Activated naive CD4-positive, alpha-beta T cell treated with anti-CD3 and anti-CD28 coated beads for 36 hours (primary cell): ENCODE measurements around the gene ZNF235. TPM values are rescaled to one million over a fixed set of nuclear protein-coding genes. Genes with fewer than 3 reads are reported as not detected.
A peak's percentile ranks its signal among the peaks of the same experiment; 100 is the strongest.
"Not testable (repeated sequence)": the region's sequence is repeated elsewhere in the genome, so short reads cannot be mapped to it uniquely, and the experiment has no call there.

Experiments used
- CTCF ChIA-PET: fragments of 350-600 bp; sonication (Branson Sonifier 250); formaldehyde crosslinking; loops from one replicate; lab custom pipeline; 2021; ENCODE audit warnings: antibody characterized with exemption; lab: Charles Lee
- DNase-seq: peaks from one replicate; pipeline ENCODE4 v3.0.0-alpha.2; 2020
- H3K27ac Mint-ChIP-seq: one replicate; pipeline ENCODE4 v1.8.0; 2021; ENCODE audit warnings: mild to moderate bottlenecking, mixed read lengths
- H3K27me3 Mint-ChIP-seq: one replicate; pipeline ENCODE4 v1.8.0; 2021; ENCODE audit warnings: low read depth, mixed read lengths
- H3K36me3 Mint-ChIP-seq: one replicate; pipeline ENCODE4 v1.8.0; 2021; ENCODE audit warnings: low read depth, mixed read lengths
- H3K4me1 Mint-ChIP-seq: one replicate; pipeline ENCODE4 v1.8.0; 2021; ENCODE audit warnings: low read depth, mixed read lengths
- H3K4me3 Mint-ChIP-seq: one replicate; pipeline ENCODE4 v1.8.0; 2021; ENCODE audit warnings: mild to moderate bottlenecking, moderate library complexity, mixed read lengths
- H3K9me3 Mint-ChIP-seq: one replicate; pipeline ENCODE4 v1.8.0; 2021; ENCODE audit warnings: mixed read lengths
- intact Hi-C: fragments of 100-400 bp; cut with micrococcal nuclease; formaldehyde crosslinking; loops from one replicate; pipeline ENCODE4 v1.15.1; 2023
- total RNA-seq, 2 experiments: library from RNA; stranded (reverse); gene quantifications; one replicate each; pipeline ENCODE4 v1.2.3, GENCODE V29; 2021

The ZNF235 gene
- 1 to 10 TPM; 1.5 to 1.6 TPM for total RNA-seq

DNA sequence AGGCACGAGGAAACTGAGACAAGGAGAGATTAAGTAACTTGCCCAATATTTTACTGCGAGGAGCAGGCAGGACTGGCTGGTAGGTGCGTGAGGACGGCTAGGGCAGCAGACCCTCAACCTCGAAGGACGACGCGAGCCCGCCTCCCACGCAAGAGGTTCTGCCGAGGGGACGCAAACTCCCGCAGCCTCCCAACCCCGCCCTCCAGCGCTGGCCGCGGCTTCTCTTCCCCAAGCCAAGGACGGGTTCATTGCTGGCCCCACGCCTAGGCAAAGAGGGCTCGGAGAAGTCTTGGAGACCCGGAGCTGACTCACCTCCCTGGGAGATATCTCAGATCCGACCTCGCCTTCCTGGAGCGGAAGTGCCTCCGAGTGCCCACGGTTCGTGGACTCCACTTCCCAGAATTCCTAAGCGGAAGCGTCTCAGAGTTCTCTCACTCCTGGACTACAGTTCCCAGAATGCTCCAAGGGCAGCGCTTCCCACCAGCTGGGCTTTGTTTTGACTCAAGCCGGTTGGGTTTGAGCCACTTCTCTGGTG, at the start of gene ZNF235:
Gene ZNF235 (minus strand): TSS at position 367 of the 535 bp plus-strand sequence. CDS start 1,621 bp downstream, outside the sequence.
- Mint-ChIP-seq H3K9me3 (peaks cover 14% of the 10 kb centered on the region), H3K36me3 (peaks cover 24% of the 10 kb centered on the region), H3K27me3 (no peaks in the 10 kb centered on the region), H3K27ac (peak within 1 kb of the TSS; percentile 16), H3K4me3 (peak within 1 kb of the TSS; percentile 77), H3K4me1 (peaks cover 9% of the 10 kb centered on the region)
- CTCF ChIA-PET, result no interaction called here
- peak; percentile 87 for DNase-seq
- intact Hi-C loops, result loop anchor here (1.0 to 5.0 kb wide), 3 partner anchors 92 to 302 kb away; partner anchors contain the start of genes ZNF225, ZNF227 and ZNF230

DNA sequence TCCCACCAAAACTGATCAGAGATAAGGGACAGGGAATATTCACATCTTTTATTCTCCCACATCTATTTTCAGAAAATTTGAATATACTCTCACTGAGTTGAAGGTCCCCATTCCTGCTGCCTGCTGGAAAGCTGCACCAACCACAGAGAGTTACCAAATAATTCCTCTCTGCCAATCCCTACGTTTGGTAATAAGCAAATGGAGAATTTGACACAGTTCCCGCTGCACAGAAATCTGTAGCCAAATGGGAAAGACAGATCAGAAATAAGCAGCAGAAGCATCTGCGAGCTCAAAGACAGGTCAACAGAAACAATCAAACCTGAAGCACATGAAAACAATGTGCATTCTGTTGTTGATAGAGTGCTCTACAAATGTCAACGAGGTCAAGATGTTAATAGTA, 41.7 kb upstream of the ZNF235 start:
- Mint-ChIP-seq H3K27ac (no peak overlapping the region), H3K27me3 (peaks cover 2% of the 10 kb centered on the region), H3K4me3 (no peak overlapping the region), H3K9me3 (peaks cover 27% of the 10 kb centered on the region), H3K36me3 (peaks cover 1% of the 10 kb centered on the region), H3K4me1 (no peaks in the 10 kb centered on the region)
- intact Hi-C loops, result no loop called here
- DNase-seq, result no peak
- CTCF ChIA-PET, result no interaction called here

DNA sequence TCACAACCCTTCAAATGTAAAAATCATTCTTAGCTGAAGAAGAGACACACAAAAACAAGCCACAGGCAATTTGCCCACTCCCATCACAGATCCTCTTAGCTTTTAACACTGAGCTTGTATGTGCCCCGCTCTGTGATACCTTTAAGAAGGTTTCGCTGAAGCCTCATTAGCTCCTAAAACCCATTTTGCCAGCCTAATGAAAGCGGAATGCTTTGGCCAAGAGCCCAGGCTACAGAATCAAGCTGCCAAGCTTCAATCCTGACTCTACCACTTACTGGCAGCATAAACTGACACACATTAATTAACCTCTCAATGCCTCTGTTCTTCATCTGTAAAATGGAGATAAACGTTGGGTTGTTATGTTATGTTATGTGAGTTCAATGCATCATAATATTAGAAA, 41.1 kb upstream of the ZNF235 start:
- H3K4me3 Mint-ChIP-seq, result no peak overlapping the region
- H3K9me3 Mint-ChIP-seq, result peaks cover 28% of the 10 kb centered on the region
- H3K36me3 Mint-ChIP-seq, result no peaks in the 10 kb centered on the region
- intact Hi-C loops, result no loop called here
- DNase-seq, result no peak
- CTCF ChIA-PET, result no interaction called here
- H3K27me3 Mint-ChIP-seq, result peaks cover 2% of the 10 kb centered on the region
- no peaks in the 10 kb centered on the region for H3K4me1 Mint-ChIP-seq
- no peak overlapping the region for H3K27ac Mint-ChIP-seq

DNA sequence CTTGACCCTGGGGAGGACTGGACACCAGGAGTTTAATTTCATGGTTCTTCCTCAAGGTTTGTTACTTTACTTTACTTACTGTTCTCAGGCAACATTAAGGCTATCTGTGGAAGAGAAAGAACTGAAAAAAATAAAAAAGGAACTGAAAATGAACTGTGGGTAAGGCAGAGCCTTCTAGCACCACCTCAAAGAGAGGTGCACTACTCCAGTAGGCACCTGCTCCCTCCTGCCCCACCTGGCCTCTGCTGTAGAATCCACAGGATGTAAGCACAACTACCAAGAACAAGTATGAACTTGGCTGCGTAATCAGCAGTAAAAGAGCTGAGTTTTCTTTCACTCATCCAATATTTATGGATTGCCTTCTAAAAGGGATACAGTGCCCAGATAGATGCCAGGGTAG, 39.4 kb upstream of the ZNF235 start:
- Mint-ChIP-seq H3K36me3 (no peaks in the 10 kb centered on the region), H3K9me3 (peaks cover 27% of the 10 kb centered on the region), H3K4me3 (no peak overlapping the region), H3K27me3 (peaks cover 2% of the 10 kb centered on the region), H3K27ac (no peak overlapping the region), H3K4me1 (no peaks in the 10 kb centered on the region)
- CTCF ChIA-PET, result no interaction called here
- no peak for DNase-seq
- intact Hi-C loops, result no loop called here

DNA sequence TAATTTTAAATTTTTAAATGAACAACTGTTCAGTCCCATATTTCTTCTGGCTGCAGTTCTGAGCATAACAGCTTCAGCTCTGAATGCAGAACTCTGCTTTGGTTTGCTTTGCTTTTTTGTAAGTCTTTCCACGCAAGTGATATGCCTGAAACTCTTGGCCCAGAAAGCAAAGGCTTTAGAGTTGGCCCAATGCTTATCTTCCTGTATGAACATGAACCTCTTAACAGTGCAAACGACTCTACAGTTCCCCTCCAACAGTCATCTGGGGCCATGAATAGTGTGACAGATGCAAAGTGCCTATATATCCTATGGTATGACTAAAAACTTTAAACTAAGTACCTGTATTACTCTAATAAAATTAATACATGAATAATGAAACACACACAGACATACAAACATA, 37.0 kb upstream of the ZNF235 start:
- Mint-ChIP-seq H3K27ac (no peak overlapping the region), H3K9me3 (peaks cover 30% of the 10 kb centered on the region), H3K36me3 (no peaks in the 10 kb centered on the region), H3K4me1 (no peaks in the 10 kb centered on the region), H3K4me3 (no peak overlapping the region), H3K27me3 (no peaks in the 10 kb centered on the region)
- no peak for DNase-seq
- CTCF ChIA-PET, result no interaction called here
- intact Hi-C loops, result no loop called here

DNA sequence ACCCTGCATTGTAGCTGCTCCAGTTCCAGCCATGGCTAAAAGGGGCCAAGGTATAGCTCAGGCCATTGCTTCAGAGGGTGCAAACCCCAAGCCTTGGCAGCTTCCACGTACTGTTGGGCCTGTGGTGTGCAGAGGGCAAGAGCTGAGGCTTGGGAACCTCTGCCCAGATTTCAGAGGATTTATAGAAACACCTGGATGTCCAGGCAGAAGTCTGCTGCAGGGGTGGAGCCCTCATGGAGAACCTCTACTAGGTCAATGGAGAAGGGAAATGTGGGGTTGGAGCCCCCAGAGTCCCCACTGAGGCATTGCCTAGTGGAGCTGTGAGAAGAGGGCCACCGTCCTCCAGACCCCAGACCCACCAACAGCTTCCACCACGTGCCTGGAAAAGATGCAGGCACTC, 29.8 kb upstream of the ZNF235 start:
- peaks cover 45% of the 10 kb centered on the region for H3K9me3 Mint-ChIP-seq
- peak; percentile 5 for DNase-seq
- H3K36me3 Mint-ChIP-seq, result peaks cover 12% of the 10 kb centered on the region
- H3K4me1 Mint-ChIP-seq, H3K4me3 Mint-ChIP-seq, CTCF ChIA-PET, H3K27ac Mint-ChIP-seq, intact Hi-C loops, H3K27me3 Mint-ChIP-seq: not testable (repeated sequence)

DNA sequence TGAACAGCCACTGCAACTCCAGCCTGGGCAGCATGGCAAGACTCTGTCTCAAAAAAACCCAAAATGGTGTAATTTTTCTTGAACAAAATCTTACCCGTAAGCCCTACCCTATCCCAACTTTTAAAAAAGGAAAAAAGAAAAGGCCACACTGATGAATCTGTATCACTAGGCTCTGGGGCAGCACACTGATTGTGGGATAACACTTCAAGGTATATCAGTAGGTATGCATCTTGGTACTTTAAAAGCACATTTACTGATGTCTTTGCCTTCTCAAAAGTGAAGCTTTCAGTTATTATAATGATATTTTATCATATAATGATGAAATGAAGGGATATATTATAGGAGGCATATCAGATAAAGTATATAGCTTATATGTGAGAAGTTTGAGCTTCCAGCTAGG, 27.3 kb upstream of the ZNF235 start:
- no peaks in the 10 kb centered on the region for H3K4me1 Mint-ChIP-seq
- CTCF ChIA-PET, result interaction anchor here (0.9 kb wide), 1 partner anchor 178 kb away, joined by 3 read pairs; no protein-coding TSS in a partner anchor
- peaks cover 2% of the 10 kb centered on the region for H3K27me3 Mint-ChIP-seq
- H3K36me3 Mint-ChIP-seq, result peaks cover 12% of the 10 kb centered on the region
- intact Hi-C loops, result no loop called here
- no peak overlapping the region for H3K4me3 Mint-ChIP-seq
- H3K27ac Mint-ChIP-seq, result no peak overlapping the region
- DNase-seq, result no peak
- H3K9me3 Mint-ChIP-seq, result peaks cover 44% of the 10 kb centered on the region

DNA sequence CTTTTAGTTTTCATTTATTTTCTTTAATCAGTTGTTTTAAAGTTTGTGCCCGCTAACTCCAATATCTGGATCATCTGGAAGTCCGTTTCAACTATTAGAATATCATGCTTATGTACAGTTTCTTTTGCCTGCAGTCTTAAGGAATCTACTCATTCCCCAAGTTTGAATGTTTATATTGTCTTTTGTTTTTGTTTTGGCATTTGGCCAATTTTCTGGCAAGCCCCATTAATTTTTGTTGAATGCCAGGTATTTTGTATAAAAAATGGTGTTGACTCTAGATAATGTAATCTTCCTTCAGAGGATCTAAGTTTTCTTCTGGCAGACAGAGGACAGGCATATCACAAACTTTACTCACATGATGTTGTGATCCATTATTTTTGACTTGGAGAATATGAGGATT, 11.1 kb upstream of the ZNF235 start:
- Mint-ChIP-seq H3K4me1 (no peaks in the 10 kb centered on the region), H3K27ac (no peak overlapping the region), H3K9me3 (peaks cover 25% of the 10 kb centered on the region), H3K36me3 (peaks cover 4% of the 10 kb centered on the region), H3K27me3 (no peaks in the 10 kb centered on the region), H3K4me3 (no peak overlapping the region)
- CTCF ChIA-PET, result no interaction called here
- intact Hi-C loops, result no loop called here
- no peak for DNase-seq

DNA sequence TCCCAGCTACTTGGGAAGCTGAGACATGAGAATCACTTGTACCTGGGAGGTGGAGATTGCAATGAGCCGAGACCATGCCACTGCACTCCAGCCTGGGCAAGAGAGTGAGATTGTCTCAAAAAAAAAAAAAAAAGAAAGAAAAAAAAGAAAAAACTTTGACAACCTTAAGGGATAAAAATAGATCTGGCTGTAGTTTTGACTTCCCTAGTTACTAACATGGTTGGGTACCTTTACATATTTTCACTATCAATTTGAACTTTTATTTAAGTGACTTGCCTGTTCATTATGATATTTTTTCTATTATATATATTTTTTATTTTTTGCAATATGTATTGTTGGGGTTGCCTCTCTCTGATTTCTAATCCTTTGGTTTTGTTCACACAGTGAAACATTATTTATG, 8.4 kb upstream of the ZNF235 start:
- H3K36me3 Mint-ChIP-seq, result peaks cover 6% of the 10 kb centered on the region
- no peaks in the 10 kb centered on the region for H3K27me3 Mint-ChIP-seq
- CTCF ChIA-PET, result no interaction called here
- H3K9me3 Mint-ChIP-seq, result peaks cover 29% of the 10 kb centered on the region
- H3K27ac Mint-ChIP-seq, result no peak overlapping the region
- intact Hi-C loops, result no loop called here
- no peaks in the 10 kb centered on the region for H3K4me1 Mint-ChIP-seq
- H3K4me3 Mint-ChIP-seq, result no peak overlapping the region
- no peak for DNase-seq

DNA sequence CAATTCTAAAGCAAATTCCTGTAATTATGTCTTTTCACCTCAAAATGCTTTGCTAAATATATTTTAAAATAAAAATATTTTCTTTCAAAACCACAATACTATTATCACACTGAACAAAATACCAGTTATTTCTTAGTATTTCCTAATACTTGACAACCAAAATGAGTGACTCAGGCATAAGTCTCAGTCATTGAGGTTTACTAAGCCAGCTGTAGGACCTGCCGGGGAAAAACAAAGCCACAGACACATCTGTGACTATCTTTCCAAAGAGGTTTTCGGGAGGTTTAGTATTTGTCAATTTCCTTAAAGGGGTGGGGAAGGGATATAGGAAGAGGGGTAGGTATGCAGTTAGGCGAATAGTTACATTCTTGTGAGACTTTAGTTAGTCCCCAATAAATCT, 3.2 kb upstream of the ZNF235 start:
- intact Hi-C loops, result loop anchor here (5.0 kb wide), 1 partner anchor 306 kb away; the partner anchor contains the start of gene ZNF230
- Mint-ChIP-seq H3K4me1 (peaks cover 9% of the 10 kb centered on the region), H3K9me3 (peaks cover 21% of the 10 kb centered on the region), H3K36me3 (peaks cover 3% of the 10 kb centered on the region), H3K27ac (no peak overlapping the region), H3K27me3 (no peaks in the 10 kb centered on the region), H3K4me3 (no peak overlapping the region)
- no peak for DNase-seq
- CTCF ChIA-PET, result no interaction called here

DNA sequence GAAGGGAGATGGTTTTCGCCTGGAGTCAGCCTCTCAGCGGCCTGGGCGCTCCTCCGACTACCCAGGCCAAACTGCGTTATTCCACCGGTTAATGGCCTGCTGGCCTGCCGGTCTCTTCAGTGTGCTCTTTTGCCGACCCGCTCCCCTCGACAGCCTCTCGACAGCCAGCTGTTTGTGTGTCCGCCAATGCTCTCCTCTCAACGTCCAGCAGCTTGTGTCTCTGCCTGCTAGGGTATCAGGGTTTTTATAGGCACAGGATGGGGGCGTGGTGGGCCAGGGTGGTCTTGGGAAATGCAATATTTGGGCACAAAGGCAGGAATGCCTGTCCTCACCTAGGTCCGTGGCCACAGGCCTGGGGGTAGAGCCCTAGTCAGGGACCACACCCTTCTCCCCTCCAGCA, 1.5 kb upstream of the ZNF235 start:
- no peak for DNase-seq
- CTCF ChIA-PET, result no interaction called here
- intact Hi-C loops, result loop anchor here (5.0 kb wide), 1 partner anchor 304 kb away; the partner anchor contains the start of gene ZNF230
- H3K4me1 Mint-ChIP-seq, result peaks cover 9% of the 10 kb centered on the region
- peaks cover 12% of the 10 kb centered on the region for H3K36me3 Mint-ChIP-seq
- H3K4me3 Mint-ChIP-seq, result no peak overlapping the region
- H3K9me3 Mint-ChIP-seq, result peaks cover 18% of the 10 kb centered on the region
- H3K27ac Mint-ChIP-seq, result no peak overlapping the region
- H3K27me3 Mint-ChIP-seq, result no peaks in the 10 kb centered on the region

DNA sequence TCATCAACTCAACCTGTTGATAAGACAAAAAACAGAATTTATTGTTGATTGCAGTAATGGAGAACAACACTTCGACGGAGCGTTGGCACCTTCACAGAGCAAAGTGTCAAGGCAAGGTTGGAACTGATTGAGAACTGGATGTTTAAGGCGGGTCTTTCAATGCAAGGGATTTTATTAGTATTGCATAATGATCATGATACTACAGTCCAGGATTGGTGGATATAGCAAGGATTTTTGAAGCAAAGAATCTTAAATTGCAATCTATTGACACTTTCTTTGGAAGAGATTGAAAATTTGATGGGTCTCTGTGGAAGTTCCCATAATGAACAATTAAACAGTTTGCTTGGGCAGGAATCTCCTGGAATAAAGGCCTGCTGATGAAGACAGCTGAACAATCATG, 632 bp upstream of the ZNF235 start:
- Mint-ChIP-seq H3K9me3 (peaks cover 17% of the 10 kb centered on the region), H3K36me3 (peaks cover 17% of the 10 kb centered on the region), H3K4me3 (peak overlapping the region; percentile 77), H3K4me1 (peaks cover 9% of the 10 kb centered on the region), H3K27me3 (no peaks in the 10 kb centered on the region), H3K27ac (no peak overlapping the region)
- intact Hi-C loops, result loop anchor here (1.0 to 5.0 kb wide), 3 partner anchors 93 to 303 kb away; partner anchors contain the start of genes ZNF225, ZNF227 and ZNF230
- CTCF ChIA-PET, result no interaction called here
- no peak for DNase-seq

DNA sequence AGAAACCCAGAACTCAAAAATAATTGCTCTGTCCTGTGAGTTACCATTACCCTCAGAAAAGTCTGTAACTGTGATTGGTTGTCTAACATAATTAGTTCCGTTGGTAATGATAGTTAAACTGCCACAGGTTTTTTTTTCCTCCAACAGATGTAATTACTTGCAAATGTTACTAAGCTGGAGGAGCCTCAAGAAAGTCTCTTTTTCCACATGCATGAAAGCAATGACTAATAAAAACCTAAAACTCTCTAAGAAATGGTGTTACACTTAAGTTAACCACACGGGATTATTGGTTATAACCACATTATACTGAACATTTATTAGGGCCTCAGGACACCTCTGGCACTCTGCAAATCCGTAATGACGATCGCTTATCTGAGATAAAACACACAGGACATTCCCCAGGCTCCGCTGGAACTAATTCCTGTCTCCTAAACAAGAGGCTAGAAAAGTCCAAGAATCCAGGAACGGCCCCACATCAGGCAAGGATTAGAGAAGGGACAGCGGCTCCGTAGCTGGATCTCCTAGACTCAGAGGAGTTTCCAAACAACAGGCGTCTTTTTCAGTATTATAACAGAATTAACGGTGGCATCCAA, 753 bp downstream of the ZNF235 start:
- H3K4me3 Mint-ChIP-seq, result peak overlapping the region; percentile 77
- peaks cover 9% of the 10 kb centered on the region for H3K4me1 Mint-ChIP-seq
- intact Hi-C loops, result loop anchor here (2.0 kb wide), 1 partner anchor 91 kb away; the partner anchor contains the start of gene ZNF227
- DNase-seq, result no peak
- peak overlapping the region; percentile 16 for H3K27ac Mint-ChIP-seq
- H3K27me3 Mint-ChIP-seq, result no peaks in the 10 kb centered on the region
- CTCF ChIA-PET, result no interaction called here
- H3K9me3 Mint-ChIP-seq, result peaks cover 15% of the 10 kb centered on the region
- H3K36me3 Mint-ChIP-seq, result peaks cover 31% of the 10 kb centered on the region
